ENCODE results near the gene GNB1L. TPM values are rescaled to one million over a fixed set of nuclear protein-coding genes. Genes with fewer than 3 reads are reported as not detected.

Gene GNB1L
- total and polyA plus RNA-seq, 2 donors (not counting 1 experiment from before 2014, with no cell fraction given), result 6.6 to 12.1 TPM

DNA sequence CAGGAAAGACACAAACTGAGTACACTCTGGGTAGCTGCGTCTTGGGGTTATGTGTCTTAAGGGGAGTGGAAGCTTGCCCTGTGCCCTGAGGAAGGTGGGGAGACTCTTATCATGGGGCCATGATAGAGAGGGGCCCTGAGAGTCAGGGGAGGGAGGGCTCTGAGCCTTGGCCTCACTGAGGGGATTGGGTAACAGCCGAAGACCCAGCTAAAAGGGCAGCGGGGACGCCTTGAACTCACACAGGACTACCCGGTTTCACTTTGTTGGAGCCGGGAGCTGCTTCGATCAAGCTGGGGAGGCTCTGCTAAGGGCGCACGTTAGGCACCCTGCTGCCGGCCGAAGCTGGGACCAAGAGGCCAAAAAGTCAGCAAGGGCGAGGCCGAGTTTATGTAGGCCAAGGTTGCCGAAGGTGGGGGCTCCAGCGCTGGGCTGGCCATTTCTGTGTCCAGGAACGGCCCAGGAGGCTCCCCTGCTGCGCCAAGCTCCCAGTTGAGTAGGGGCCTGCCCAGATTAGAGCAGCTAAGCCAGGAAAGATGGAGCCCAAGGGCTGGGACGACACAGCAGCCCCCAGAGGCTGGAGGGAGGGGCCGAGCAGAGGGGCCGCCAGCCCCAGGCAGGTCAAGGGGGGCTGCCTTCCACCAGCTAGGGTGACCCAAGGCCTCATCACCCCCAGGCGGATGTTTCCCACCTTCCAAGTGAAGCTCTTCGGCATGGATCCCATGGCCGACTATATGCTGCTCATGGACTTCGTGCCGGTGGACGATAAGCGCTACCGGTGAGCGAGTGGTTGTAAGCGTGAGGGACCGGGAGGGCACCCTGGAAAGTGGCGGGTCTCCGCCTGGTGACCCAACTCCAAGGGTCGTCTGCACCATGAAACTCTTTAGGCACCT is 91.9 kb downstream of the GNB1L start:
- H3K4me3 ChIP-seq (ENCODE audit: control extremely low read depth in 1 of 5, extremely low read depth in 1 of 5, insufficient read depth in 1 of 5, low read depth in 2 of 5, low read length in 4 of 5), result no peak overlapping the region
- no peak overlapping the region for H3K9ac ChIP-seq (ENCODE audit: low read length)
- H4K20me1 ChIP-seq (ENCODE audit: control insufficient read depth, insufficient read depth, low read length, poor library complexity, severe bottlenecking), result no peaks in the 10 kb centered on the region
- no peak overlapping the region for H3K4me2 ChIP-seq (replicated peaks; ENCODE audit: low read depth, low read length, poor library complexity, severe bottlenecking)
- peaks cover 22 to 32% of the 10 kb centered on the region in 2 donors for H3K4me1 ChIP-seq (ENCODE audit: control insufficient read depth in 2 of 2, insufficient read depth in 2 of 2, low read length in 2 of 2)
- DNase-seq, result no peak
- Mint-ChIP-seq H3K27me3 (peaks cover 49% of the 10 kb centered on the region), H3K9me3 (ENCODE audit: insufficient read depth) (no peaks in the 10 kb centered on the region), H3K4me3 (peak overlapping the region; percentile 11), H3K4me1 (peaks cover 38% of the 10 kb centered on the region), H3K27ac (no peak overlapping the region)
- H3K27me3 ChIP-seq (replicated peaks in 1 of 4; ENCODE audit: control extremely low read depth in 1 of 4, control insufficient read depth in 3 of 4, insufficient read depth in 4 of 4, low read length in 3 of 4), result peaks cover 0 to 77% (median 41%) of the 10 kb centered on the region in 4 experiments
- 86% methylated on average over 34 of the region's 34 CpGs for WGBS (ENCODE audit: insufficient coverage)
- TF ChIP-seq EZH2 (IDR thresholded peaks at IDR 0.05; ENCODE audit: borderline replicate concordance, insufficient read depth, low read depth, low read length, poor library complexity, severe bottlenecking), result no peak
- TF ChIP-seq, protein P1, sequence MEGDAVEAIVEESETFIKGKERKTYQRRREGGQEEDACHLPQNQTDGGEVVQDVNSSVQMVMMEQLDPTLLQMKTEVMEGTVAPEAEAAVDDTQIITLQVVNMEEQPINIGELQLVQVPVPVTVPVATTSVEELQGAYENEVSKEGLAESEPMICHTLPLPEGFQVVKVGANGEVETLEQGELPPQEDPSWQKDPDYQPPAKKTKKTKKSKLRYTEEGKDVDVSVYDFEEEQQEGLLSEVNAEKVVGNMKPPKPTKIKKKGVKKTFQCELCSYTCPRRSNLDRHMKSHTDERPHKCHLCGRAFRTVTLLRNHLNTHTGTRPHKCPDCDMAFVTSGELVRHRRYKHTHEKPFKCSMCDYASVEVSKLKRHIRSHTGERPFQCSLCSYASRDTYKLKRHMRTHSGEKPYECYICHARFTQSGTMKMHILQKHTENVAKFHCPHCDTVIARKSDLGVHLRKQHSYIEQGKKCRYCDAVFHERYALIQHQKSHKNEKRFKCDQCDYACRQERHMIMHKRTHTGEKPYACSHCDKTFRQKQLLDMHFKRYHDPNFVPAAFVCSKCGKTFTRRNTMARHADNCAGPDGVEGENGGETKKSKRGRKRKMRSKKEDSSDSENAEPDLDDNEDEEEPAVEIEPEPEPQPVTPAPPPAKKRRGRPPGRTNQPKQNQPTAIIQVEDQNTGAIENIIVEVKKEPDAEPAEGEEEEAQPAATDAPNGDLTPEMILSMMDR (IDR thresholded peaks at IDR 0.05), result no peak
- ChIA-PET POLR2A (no interaction called here), CTCF (no interaction called here)
- no peak for ATAC-seq (ENCODE audit: low read depth)
- no peak overlapping the region for H3K27ac ChIP-seq (ENCODE audit: low read length in 2 of 2)
- no peaks in the 10 kb centered on the region for H3K36me3 ChIP-seq (replicated peaks in 1 of 2; ENCODE audit: control extremely low read depth in 1 of 2, control insufficient read depth in 1 of 2, extremely low read depth in 1 of 2, insufficient read depth in 2 of 2, low read length in 1 of 2)
- no peak overlapping the region for H2AFZ ChIP-seq (ENCODE audit: insufficient read depth, low read depth, low read length, poor library complexity, severe bottlenecking)
- intact Hi-C loops (cut with micrococcal nuclease), result no loop called here
- H3K79me2 ChIP-seq (ENCODE audit: control insufficient read depth, insufficient read depth, low read length), result no peaks in the 10 kb centered on the region
- H3K9me3 ChIP-seq (ENCODE audit: control extremely low read depth in 1 of 3, control insufficient read depth in 2 of 3, insufficient read depth in 1 of 3, low read length in 2 of 3), result peaks cover 0 to 27% (median 0%) of the 10 kb centered on the region in 3 donors

Measured in B cell (primary cell).